ENCODE measurements around the gene BIRC2.

Gene BIRC2

GRCh38 chr11:102399189-102399588, 52.2 kb downstream of the BIRC2 start:
- FAIRE-seq = no peak
- no peak for DNase-seq (ENCODE audit: low spot score)

- FAIRE-seq (no peak), DNase-seq (ENCODE audit: low spot score) (no peak)
Observed at GRCh38 chr11:102400603-102401002, 53.6 kb downstream of the BIRC2 start.

- DNase-seq (ENCODE audit: low spot score) = no peak
- FAIRE-seq = no peak
Observed at GRCh38 chr11:102401905-102402304, 54.9 kb downstream of the BIRC2 start.

- no peak for DNase-seq (ENCODE audit: low spot score)
- FAIRE-seq = no peak
Observed at GRCh38 chr11:102402548-102402947, 55.5 kb downstream of the BIRC2 start.

GRCh38 chr11:102405501-102405900, 58.5 kb downstream of the BIRC2 start:
- FAIRE-seq (no peak), DNase-seq (ENCODE audit: low spot score) (no peak)

- no peak for DNase-seq (ENCODE audit: low spot score)
- FAIRE-seq = no peak
Observed at GRCh38 chr11:102406099-102406498, 59.1 kb downstream of the BIRC2 start.

GRCh38 chr11:102407901-102408300, 60.9 kb downstream of the BIRC2 start:
- DNase-seq (ENCODE audit: low spot score) (no peak), FAIRE-seq (no peak)

GRCh38 chr11:102408339-102408738, 61.3 kb downstream of the BIRC2 start:
- DNase-seq (ENCODE audit: low spot score) (no peak), FAIRE-seq (no peak)

- no peak for FAIRE-seq
- DNase-seq (ENCODE audit: low spot score) = no peak
Observed at GRCh38 chr11:102410382-102410784, 63.4 kb downstream of the BIRC2 start.

GRCh38 chr11:102411142-102411541, 64.1 kb downstream of the BIRC2 start:
- no peak for FAIRE-seq
- no peak for DNase-seq (ENCODE audit: low spot score)

- FAIRE-seq (no peak), DNase-seq (ENCODE audit: low spot score) (no peak)
Observed at GRCh38 chr11:102413497-102413896, 66.5 kb downstream of the BIRC2 start.

- DNase-seq (ENCODE audit: low spot score) (no peak), FAIRE-seq (no peak)
Observed at GRCh38 chr11:102414559-102414958, 67.5 kb downstream of the BIRC2 start.

GRCh38 chr11:102415304-102415916, 68.4 kb downstream of the BIRC2 start:
- DNase-seq (ENCODE audit: low spot score) (no peak), FAIRE-seq (no peak)

- FAIRE-seq (no peak), DNase-seq (ENCODE audit: low spot score) (no peak)
Observed at GRCh38 chr11:102416976-102417375, 70.0 kb downstream of the BIRC2 start.

GRCh38 chr11:102419181-102419580, 72.2 kb downstream of the BIRC2 start:
- no peak for DNase-seq (ENCODE audit: low spot score)
- FAIRE-seq = no peak

GRCh38 chr11:102420547-102420946, 73.5 kb downstream of the BIRC2 start:
- FAIRE-seq (no peak), DNase-seq (ENCODE audit: low spot score) (no peak)

GRCh38 chr11:102421261-102421660, 74.2 kb downstream of the BIRC2 start:
- no peak for DNase-seq (ENCODE audit: low spot score)
- no peak for FAIRE-seq

- no peak for DNase-seq (ENCODE audit: low spot score)
- no peak for FAIRE-seq
Observed at GRCh38 chr11:102422817-102423712, 76.1 kb downstream of the BIRC2 start.

GRCh38 chr11:102423936-102424335, 76.9 kb downstream of the BIRC2 start:
- no peak for DNase-seq (ENCODE audit: low spot score)
- FAIRE-seq = no peak

- DNase-seq (ENCODE audit: low spot score) = no peak
- FAIRE-seq = no peak
Observed at GRCh38 chr11:102426000-102426399, 79.0 kb downstream of the BIRC2 start.

GRCh38 chr11:102426570-102426969, 79.6 kb downstream of the BIRC2 start:
- FAIRE-seq (no peak), DNase-seq (ENCODE audit: low spot score) (no peak)

- no peak for DNase-seq (ENCODE audit: low spot score)
- no peak for FAIRE-seq
Observed at GRCh38 chr11:102427068-102427467, 80.1 kb downstream of the BIRC2 start.

All from urothelium cell line (cell line).